HG03045 (cell line): Measurements from ENCODE around the gene PLA2G1B.
"Not testable (repeated sequence)": the region's sequence is repeated elsewhere in the genome, so short reads cannot be mapped to it uniquely, and the experiment has no call there.

Experiments used
- ATAC-seq: cut with Tn5 transposase; IDR thresholded peaks from one replicate; pipeline ENCODE4 v1.9.1; 2021; ENCODE audit warnings: mild to moderate bottlenecking, moderate library complexity; ENCODE audit not compliant: unreplicated experiment

Gene PLA2G1B

DNA sequence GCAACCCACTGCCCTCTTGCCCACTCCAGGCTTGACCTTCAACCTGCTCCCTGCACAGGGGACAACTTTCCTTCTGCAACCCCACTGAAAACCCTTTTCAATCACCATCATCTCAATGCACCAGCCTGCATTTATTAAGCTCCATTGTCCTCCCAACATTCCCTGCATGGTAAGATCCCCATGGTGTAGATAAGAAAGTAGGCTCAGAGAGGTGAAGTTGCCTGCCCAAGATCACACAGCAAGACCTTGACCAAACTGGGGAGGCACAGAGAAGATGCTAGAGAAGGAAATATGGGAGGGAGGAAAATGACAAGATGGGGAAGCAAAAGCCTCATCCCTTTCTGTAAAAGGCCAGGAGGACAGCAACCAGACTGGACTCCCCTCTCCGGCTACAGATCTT lies 31.5 kb upstream of the PLA2G1B start:
- ATAC-seq = no peak

GRCh38 chr12:120358412-120359100 lies 31.0 kb upstream of the PLA2G1B start:
- ATAC-seq = no peak

DNA sequence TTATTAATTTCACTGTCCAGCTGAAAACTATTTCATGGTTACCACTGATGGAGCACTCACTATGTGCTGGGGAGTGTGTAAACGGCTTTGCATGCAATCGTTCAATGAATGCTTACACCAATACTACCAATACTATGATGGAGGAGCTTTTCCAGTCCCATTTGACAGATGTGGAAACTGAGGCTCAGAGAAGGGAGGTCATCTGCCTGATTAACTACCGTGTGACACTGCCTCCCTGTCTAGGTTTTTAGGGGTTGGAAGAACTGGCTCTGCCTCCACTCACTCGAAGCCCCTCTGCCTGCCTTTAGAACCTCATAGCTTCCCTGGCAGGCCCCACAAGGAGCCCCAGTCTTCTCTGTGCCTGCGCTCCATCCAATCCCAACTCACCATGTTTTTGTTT lies 29.5 kb upstream of the PLA2G1B start:
- ATAC-seq = no peak

DNA sequence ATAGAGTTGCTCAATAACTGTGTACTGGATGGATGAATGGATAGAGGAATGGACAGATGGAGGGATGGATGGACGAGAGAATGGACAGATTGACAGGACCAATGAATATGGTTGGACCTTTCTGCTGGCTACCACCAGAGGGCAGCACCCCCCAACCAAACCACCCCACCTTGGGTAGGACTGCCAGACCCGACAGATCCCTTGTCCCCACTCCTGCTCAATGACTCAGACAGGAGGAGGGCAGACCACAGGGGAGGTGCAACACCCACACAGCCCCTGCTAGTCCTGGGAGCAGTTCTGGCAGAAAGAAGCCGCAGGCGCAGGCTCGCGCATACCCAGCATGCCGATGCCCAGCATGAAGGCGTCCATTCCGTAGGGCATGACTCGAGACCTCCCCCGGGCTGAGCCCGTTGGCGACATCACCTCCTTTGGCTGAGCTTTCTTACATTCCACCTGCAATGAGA lies 29.0 kb upstream of the PLA2G1B start:
- no peak for ATAC-seq

DNA sequence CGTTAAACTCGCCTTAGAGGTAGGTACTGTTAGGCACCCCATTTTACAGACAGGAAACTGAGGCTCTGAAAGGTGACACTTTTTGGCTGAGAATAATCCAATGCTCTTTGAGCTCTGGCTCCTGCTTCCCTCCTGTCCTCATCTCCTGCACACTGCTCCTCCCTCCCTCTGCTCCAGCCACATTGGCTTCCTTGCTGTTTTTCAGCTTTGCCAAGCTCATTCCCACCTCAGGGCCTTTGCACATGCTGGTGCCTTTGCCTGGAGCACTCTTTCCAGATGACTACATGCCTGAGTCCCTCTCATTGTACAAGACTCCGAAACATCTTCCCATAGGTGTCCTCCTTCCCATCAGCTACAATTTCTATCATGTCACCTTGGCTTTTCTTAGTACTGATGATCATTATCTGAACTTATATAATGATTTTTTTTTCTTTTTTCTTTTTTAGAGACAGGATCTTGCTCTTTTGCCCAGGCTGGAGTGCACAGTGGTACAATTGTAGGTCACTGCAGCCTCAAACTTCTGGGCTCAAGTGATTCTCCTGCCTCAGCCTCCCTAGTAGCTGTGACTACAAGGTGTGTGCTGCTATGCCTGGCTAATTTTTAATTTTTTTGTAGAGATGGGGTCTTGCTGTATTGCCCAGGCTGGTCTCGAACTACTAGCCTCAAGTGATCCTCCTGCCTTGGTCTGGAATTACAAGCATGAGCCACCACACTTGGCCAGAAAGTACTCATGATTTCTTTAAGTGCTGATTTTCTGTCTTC lies 26.2 kb upstream of the PLA2G1B start:
- no peak for ATAC-seq

DNA sequence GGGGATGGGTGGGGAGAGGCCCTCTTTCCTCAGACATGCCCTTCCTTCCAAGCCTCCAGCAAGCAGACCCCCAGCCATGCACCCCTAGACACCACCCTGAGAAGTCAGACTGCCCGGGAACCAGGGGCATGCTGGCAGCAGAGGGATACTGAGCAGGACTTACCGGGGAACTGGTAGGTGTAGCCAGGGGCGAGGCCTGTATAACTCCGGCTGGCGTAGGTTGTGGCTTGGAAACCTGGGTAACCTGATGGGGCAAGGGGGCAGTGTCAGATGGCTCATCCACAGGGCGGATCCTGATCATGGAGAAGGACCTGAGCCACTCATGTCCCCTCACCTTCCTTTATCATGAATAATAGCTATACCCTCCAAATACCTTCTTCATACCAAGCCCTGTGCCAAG lies 25.6 kb upstream of the PLA2G1B start:
- no peak for ATAC-seq

- no peak for ATAC-seq
Measured at GRCh38 chr12:120352117-120352516, 24.5 kb upstream of the PLA2G1B start.

DNA sequence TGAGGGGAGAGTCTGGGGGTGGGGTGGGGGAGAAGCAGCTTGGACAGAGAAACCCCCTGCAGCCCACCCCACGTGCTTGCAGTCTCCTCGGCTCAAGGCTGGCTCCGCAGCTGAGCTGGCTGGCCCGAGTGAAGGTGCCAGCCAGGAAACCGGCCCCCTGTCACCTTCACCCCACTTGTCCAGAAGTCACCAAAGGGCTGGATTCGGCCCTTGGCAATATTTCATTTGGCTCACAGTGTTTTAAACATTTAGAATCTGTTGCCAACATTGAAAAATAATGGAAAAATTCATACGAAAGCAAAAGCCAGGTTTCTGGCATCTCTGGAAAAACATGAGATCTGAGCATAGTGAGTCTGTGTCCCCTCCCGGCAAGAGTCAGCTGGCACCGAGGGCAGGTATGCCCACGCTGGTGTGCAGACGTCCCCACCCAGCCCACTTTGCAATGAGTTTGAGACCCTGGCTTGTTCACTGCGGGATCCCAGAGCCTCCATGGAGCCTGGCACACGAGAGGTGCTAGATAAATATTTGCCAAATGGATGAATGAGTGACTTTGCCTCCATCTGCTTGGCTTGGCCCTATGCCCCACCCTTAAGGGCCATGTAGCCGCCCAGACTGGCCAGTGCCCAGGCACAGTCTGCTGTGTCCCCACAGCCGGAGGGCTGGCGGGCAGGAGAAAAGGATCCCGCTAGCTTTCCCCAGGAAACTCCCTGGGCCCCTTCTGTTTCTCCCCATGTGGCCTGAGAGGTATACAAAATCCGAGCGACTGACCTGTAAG lies 23.2 kb upstream of the PLA2G1B start:
- no peak for ATAC-seq

DNA sequence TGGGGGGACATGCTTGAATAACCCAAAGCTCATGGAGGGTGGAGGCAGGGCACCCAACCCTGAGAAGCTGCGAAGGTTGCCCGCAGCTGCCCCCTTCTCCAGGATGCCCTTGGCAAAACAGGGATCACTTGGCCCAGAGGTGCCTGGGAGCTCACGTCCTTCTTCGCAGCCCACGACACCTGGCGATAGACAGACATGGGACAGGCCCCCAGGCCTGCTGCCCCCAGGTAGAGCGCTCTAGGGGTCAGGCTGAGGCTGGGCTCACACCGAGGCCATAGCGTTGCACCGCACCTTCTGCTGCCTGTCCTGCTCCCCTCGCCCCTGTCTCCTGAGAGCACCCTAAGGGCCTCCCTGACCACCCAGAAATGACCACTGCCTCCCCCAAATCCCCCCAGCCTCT lies 20.2 kb upstream of the PLA2G1B start:
- ATAC-seq = no peak

DNA sequence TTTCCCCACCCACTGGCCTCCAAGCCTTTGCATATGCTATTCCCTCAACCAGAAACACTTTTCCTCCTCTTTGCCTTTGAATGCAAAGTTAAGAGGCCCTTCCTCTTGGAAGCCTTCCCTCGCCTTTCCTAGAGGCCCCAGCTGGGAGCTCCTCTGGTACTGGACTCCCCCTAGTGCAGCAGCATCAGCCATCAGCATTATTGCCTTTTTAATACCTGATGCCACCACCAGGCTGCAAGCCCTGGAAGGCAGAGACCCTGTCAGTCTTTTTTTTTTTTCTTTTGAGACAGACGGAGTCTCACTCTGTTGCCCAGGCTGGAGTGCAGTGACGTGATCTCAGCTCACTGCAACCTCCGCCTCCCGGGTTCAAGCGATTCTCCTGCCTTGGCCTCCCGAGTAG lies 19.1 kb upstream of the PLA2G1B start:
- no peak for ATAC-seq

DNA sequence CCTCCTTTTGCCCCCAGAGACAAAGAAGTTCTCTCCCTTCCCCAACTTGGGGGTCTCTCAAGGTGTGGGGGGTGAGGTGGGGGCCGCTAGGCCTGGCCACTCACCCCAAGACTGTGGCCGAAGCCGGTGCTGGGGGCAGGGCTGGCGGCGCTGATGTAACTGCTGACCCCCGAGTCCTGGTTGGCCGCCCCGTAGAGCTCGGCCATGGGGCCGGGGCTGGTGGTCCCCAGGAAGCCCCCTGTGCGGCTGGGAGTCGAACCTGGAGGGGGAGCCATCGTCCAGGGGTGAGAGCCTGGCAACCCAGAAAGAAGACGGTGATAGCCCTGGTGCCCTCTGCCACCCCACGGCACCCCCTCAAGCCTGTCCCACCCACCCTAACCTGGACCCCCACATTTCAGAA lies 18.5 kb upstream of the PLA2G1B start:
- no peak for ATAC-seq

DNA sequence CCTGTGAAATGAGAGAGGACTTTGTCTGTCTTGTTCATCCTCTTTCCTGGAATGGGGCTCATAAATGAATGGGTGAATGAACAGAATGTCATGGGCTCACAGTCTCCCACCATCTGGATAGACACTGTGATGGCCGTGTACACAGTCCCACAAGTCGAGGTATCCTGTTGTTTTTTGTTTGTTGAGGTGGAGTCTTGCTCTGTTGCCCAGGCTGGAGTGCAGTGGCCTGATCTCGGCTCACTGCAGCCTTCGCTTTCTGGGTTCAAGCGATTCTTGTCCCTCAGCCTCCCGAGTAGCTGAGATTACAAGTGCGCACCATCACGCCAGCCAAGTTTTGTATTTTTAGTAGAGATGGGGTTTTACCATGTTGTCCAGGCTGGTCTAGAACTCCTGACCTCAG lies 16.1 kb upstream of the PLA2G1B start:
- ATAC-seq = no peak

- no peak for ATAC-seq
Measured at GRCh38 chr12:120343039-120343537, 15.5 kb upstream of the PLA2G1B start.

DNA sequence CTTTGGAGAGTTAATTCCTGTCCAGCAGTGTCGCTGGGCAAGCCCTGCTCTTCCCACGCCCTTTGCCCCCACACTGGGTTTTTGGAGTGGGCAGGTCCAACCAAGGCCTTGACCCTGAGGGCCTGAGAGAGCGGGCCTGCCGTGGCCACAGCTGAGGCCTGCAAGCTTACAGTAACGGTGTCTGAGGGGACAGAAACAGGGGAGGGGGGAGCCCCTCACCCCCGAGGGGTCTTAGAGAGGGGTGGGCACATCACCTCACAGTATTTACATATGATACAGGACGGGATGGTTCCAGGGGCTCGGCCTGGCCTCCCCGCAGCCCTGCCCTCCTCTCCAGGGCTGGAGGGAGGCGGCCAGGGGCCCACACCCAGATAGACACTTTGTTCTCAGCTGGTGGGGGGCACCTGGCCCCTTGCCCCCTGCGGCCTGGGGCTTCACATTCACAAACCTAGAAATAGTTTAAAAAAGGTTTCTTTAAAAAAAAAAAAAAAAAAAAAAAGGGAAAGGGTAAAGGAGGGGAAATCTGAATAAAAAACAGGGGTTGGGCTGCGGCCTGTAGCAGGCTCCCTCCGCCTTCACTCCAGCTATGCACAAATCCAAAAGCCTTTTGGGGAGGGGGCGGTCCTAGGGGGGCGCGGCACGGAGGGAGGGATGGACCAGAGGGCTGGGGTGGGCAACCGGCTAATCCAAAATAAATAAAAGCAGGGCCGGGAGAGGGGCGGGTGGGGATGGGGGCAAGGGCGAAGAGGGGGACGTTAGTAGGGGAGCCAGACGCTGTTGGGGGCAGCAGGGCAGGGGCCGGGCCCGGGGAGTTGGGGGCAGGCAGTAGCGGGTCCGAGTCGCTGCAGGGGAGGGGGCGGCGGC lies 14.8 kb upstream of the PLA2G1B start:
- ATAC-seq = no peak

DNA sequence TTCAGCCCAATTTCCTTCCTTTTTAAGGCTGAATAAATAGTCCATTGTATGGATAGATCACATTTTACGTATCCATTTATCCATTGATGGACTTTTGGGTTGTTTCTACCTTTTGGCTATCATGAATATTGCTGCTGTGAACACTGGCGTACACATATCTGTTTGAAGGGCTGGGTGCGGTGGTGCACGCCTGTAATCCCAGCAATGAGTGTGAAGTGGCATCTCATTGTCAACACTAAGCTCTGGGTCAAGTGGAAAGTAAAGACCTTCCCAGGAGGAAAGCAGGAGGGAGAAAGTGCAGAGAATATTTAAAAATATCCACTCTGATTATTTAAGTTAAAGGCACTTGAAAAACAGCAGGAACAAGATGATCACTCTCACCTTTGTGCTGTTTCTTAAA lies 11.7 kb upstream of the PLA2G1B start:
- ATAC-seq = no peak

DNA sequence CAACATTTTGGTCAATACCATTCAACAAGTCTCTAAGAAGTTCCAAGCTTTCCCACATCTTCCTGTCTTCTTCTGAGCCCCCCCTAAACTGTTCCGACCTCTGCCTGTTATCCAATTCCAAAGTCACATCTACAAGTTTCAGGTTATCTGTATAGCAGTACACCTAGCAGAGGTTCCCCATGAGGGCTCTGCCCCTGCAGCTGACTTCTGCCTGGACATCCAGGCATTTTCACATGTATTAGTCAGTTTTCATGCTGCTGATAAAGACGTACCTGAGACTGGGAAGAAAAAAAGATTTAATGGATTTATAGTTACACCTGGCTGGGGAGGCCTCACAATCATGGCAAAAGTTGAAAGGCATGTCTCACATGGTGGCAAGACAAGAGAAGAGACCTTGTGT lies 10.2 kb upstream of the PLA2G1B start:
- no peak for ATAC-seq

GRCh38 chr12:120336392-120336791 lies 8.8 kb upstream of the PLA2G1B start:
- ATAC-seq = not testable (repeated sequence)

GRCh38 chr12:120335447-120335846 lies 7.9 kb upstream of the PLA2G1B start:
- not testable (repeated sequence) for ATAC-seq

GRCh38 chr12:120332523-120332922 lies 4.9 kb upstream of the PLA2G1B start:
- ATAC-seq = no peak

DNA sequence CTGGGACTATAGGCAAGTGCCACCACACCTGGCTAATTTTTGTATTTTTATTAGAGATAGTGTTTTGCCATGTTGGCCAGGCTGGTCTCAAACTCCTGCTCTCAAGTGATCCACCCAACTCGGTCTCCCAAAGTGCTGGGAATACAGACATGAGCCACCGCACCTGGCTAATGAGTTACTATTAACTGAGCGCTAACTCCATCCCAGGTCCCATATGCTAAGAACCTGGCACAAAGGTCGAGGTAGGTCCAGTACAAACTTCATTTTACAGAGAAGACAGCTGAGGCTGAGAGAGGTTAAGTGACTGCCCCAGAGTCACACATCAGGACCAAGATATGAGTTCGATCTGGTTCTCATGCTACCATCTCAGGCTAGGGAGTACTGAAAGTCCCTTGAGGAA lies 4.5 kb upstream of the PLA2G1B start:
- ATAC-seq = no peak

DNA sequence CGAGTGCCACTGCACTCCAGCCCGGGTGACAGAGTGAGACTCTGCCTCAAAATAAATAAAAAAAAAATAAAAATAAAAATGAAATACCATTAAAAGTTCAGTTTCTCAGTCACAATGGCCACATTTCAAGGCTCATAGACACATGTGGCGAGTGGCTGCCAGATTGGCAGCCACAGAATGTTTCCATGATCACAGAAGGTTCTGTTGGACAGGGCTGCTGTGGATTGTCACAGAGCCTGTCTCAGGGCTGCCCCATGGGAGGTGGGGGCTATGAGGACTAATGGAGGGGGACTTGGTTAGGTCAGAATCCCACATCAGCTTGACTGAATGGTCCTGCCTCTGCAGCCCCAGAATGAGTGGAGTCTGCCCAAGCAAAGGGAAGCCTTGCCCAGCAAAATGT lies 3.8 kb upstream of the PLA2G1B start:
- ATAC-seq = no peak
